H1 (cell line): ENCODE data around the gene FLVCR1. TPM values are rescaled to one million over a fixed set of nuclear protein-coding genes. Genes with fewer than 3 reads are reported as not detected.

Experiments
- KDM5A ChIP-seq: fragments of 200-600 bp; IDR thresholded peaks from 2 replicates; pipeline ENCODE4 v1.7.1; 2012; ENCODE audit warnings: mild to moderate bottlenecking, low read length, inconsistent platforms, mixed read lengths
- PHF8 ChIP-seq: fragments of 200-600 bp; sonication (generic); conservative IDR thresholded peaks from 2 replicates; pipeline ENCODE4 v1.7.1; 2012; ENCODE audit warnings: low read depth, mild to moderate bottlenecking, inconsistent platforms, low read length, moderate library complexity
- RFX5 ChIP-seq: IDR thresholded peaks from 2 replicates; pipeline ENCODE4 v1.6.1; 2011; ENCODE audit warnings: low read depth, low read length, improper control_type of control experiment, borderline replicate concordance
- TBP ChIP-seq: IDR thresholded peaks from 2 replicates; pipeline ENCODE4 v1.6.1; 2011; ENCODE audit warnings: low read depth, low read length, improper control_type of control experiment
- polyA plus RNA-seq, 7 experiments: library from polyadenylated mRNA; depleted of rRNA in 3 of 7; stranded (reverse) in 5 of 7; unstranded in 2 of 7; fragments of >200 nt in 5 of 7; fragments of 200-250 nt in 2 of 7; gene quantifications; 1 replicate in 5 of 7; 2 replicates in 1 of 7; 4 replicates in 1 of 7; pipeline versions ENCODE4 v1.2.1 to v1.2.3, GENCODE V29; 2011 to 2013; ENCODE audit warnings: missing spikeins in 2 of 7, mixed read lengths in 2 of 7
- total RNA-seq: library from RNA; stranded (reverse); fragmentation: NEBNext Ultra II Directional; extraction: Animal tissue kit (Norgen Biotek cat#: 25700); gene quantifications from 2 replicates; pipeline ENCODE4 v1.2.1, GENCODE V29; 2021

The FLVCR1 gene
- total and polyA plus RNA-seq, 2 of the 8 experiments (the other 6 are each of a cell fraction or from before 2014, with no cell fraction given), result 31.8 to 75.7 TPM

DNA sequence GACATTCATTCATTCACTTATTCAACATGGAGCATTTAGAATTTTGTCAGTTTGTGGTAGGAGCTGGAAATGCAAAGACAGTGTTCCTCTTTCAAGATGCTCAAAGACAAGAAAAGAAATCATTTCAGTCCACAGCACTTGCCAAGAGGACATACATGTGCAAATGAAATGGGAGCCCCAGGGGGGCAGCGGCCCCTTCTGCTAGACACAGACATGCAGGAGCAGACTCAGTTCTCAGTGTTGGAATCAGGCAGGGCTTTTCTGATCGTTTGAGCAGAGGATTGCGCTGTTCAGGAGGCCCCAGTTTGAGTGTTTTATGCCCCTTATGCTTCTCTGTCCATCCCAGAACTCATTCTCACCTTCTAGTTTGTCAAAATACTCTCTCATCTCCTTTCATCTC is 56.7 kb downstream of the FLVCR1 start (continued):
- TF ChIP-seq KDM5A, result no peak
- no peak for TF ChIP-seq PHF8
- TF ChIP-seq TBP, result peak; percentile 66; the same call in 1 of the 2 replicates
- no peak for TF ChIP-seq RFX5
